A673 (cell line): ENCODE data around the gene VWA8. TPM values are rescaled to one million over a fixed set of nuclear protein-coding genes. Genes with fewer than 3 reads are reported as not detected.

Experiments used
- BruUV-seq: library from RNA; stranded (reverse); fragments of 400-500 nt; replicated peaks from 2 replicates; lab custom pipeline; 2021; lab: Mats Ljungman, UMichigan
- CTCF ChIA-PET: fragments of 300-600 bp; sonication (Branson Sonifier 250); formaldehyde crosslinking; loops from one replicate; lab custom pipeline; 2022; ENCODE audit warnings: antibody characterized with exemption; lab: Charles Lee
- POLR2A ChIA-PET: fragments of 300-600 bp; sonication (Branson Sonifier 250); formaldehyde crosslinking; loops from one replicate; lab custom pipeline; 2022; ENCODE audit warnings: antibody characterized with exemption; ENCODE audit not compliant: low non-redundant PET; lab: Charles Lee
- DNase-seq: peaks from one replicate; pipeline ENCODE4 v3.0.0-alpha.2; 2015; ENCODE audit warnings: low spot score
- H3K27ac ChIP-seq: fragments of 200-600 bp; sonication (generic); 2 replicates; pipeline ENCODE4 v1.5.1; 2016; ENCODE audit warnings: mixed run types, low read depth, mild to moderate bottlenecking, mixed read lengths, antibody characterized with exemption, low read length; ENCODE audit not compliant: poor library complexity, severe bottlenecking
- H3K27me3 ChIP-seq: fragments of 200-600 bp; sonication (generic); replicated peaks from 2 replicates; pipeline ENCODE4 v1.6.1; 2017; ENCODE audit warnings: mixed run types, low read depth, mild to moderate bottlenecking, mixed read lengths, antibody characterized with exemption, low read length; ENCODE audit not compliant: insufficient read depth, poor library complexity
- H3K36me3 ChIP-seq: fragments of 200-600 bp; sonication (generic); 2 replicates; pipeline ENCODE4 v1.6.1; 2016; ENCODE audit warnings: mixed run types, mild to moderate bottlenecking, mixed read lengths, antibody characterized with exemption, low read length; ENCODE audit not compliant: insufficient read depth, poor library complexity, severe bottlenecking
- H3K4me1 ChIP-seq: fragments of 200-600 bp; sonication (generic); 2 replicates; pipeline ENCODE4 v1.6.1; 2017; ENCODE audit warnings: mixed run types, mild to moderate bottlenecking, mixed read lengths, antibody characterized with exemption, low read length; ENCODE audit not compliant: insufficient read depth, poor library complexity, severe bottlenecking
- H3K4me3 ChIP-seq: fragments of 200-600 bp; sonication (generic); 2 replicates; pipeline ENCODE4 v1.5.1; 2016; ENCODE audit warnings: low read depth, mixed run types, mild to moderate bottlenecking, mixed read lengths, low read length; ENCODE audit not compliant: poor library complexity, severe bottlenecking
- H3K9me3 ChIP-seq: fragments of 200-600 bp; sonication (generic); 2 replicates; pipeline ENCODE4 v1.6.1; 2016; ENCODE audit warnings: mixed run types, low read depth, mild to moderate bottlenecking, mixed read lengths, antibody characterized with exemption, low read length; ENCODE audit not compliant: poor library complexity, severe bottlenecking
- CTCF ChIP-seq: fragments of 300-800, 200-600 bp; sonication (generic); conservative IDR thresholded peaks from 2 replicates; pipeline ENCODE4 v1.5.1; 2017; ENCODE audit warnings: low read depth, mild to moderate bottlenecking, antibody characterized with exemption, low read length, moderate library complexity, mixed read lengths
- EZH2 ChIP-seq: fragments of 200-600 bp; sonication (generic); IDR thresholded peaks from 2 replicates; pipeline ENCODE4 v1.6.1; 2017; ENCODE audit warnings: borderline replicate concordance, low read depth, mild to moderate bottlenecking, mixed read lengths, antibody characterized with exemption, low read length; ENCODE audit not compliant: poor library complexity, severe bottlenecking
- intact Hi-C: fragments of 100-400 bp; cut with micrococcal nuclease; formaldehyde crosslinking; loops from one replicate; pipeline ENCODE4 v1.10.0; 2022; ENCODE audit not compliant: unreplicated experiment
- total RNA-seq: library from RNA; stranded (reverse); gene quantifications from 2 replicates; pipeline ENCODE4 v1.2.3, GENCODE V29; 2021

Gene VWA8
- total RNA-seq, 1 experiment from 2014 or later, result 18.5 TPM

- Histone ChIP-seq H3K4me1 (peaks cover 5% of the 10 kb centered on the region), H3K9me3 (no peaks in the 10 kb centered on the region), H3K27me3 (no peaks in the 10 kb centered on the region), H3K4me3 (no peak overlapping the region), H3K27ac (no peak overlapping the region), H3K36me3 (no peaks in the 10 kb centered on the region)
- intact Hi-C loops, result no loop called here
- TF ChIP-seq EZH2 (no peak), CTCF (no peak)
- ChIA-PET CTCF (no interaction called here), POLR2A (no interaction called here)
- no peak for DNase-seq
- BruUV-seq, result no TSS peak
Measured at GRCh38 chr13:41589434-41589833, 371.5 kb downstream of the VWA8 start.

- CTCF ChIA-PET, result no interaction called here
- BruUV-seq, result no TSS peak
- H3K27me3 ChIP-seq, result no peaks in the 10 kb centered on the region
- no peaks in the 10 kb centered on the region for H3K9me3 ChIP-seq
- H3K27ac ChIP-seq, result no peak overlapping the region
- intact Hi-C loops, result no loop called here
- TF ChIP-seq CTCF (no peak), EZH2 (no peak)
- no peaks in the 10 kb centered on the region for H3K36me3 ChIP-seq
- DNase-seq, result peak; percentile 21
- H3K4me1 ChIP-seq, result peaks cover 5% of the 10 kb centered on the region
- POLR2A ChIA-PET, result no interaction called here
- no peak overlapping the region for H3K4me3 ChIP-seq
Measured at GRCh38 chr13:41588899-41589298, 372.0 kb downstream of the VWA8 start.

- Histone ChIP-seq H3K9me3 (no peaks in the 10 kb centered on the region), H3K4me1 (peaks cover 5% of the 10 kb centered on the region), H3K27me3 (no peaks in the 10 kb centered on the region), H3K27ac (no peak overlapping the region), H3K4me3 (no peak overlapping the region), H3K36me3 (no peaks in the 10 kb centered on the region)
- ChIA-PET POLR2A (no interaction called here), CTCF (no interaction called here)
- DNase-seq, result no peak
- TF ChIP-seq EZH2 (no peak), CTCF (no peak)
- no TSS peak for BruUV-seq
- intact Hi-C loops, result no loop called here
Measured at GRCh38 chr13:41588448-41588847, 372.5 kb downstream of the VWA8 start.
